Breast epithelium (tissue), 4 donors: ENCODE measurements around the gene STARD10. TPM values are rescaled to one million over a fixed set of nuclear protein-coding genes. Genes with fewer than 3 reads are reported as not detected.

Experiments used
- DNase-seq, 2 donors: peaks; one replicate each; pipeline ENCODE4 v3.0.0-alpha.2; 2019; ENCODE audit warnings: low spot score in 2 of 2
- H3K27ac ChIP-seq, 2 donors: fragments of 200-600 bp; sonication (generic) in 1 of 2; one replicate each; pipeline ENCODE4 v1.5.1; 2016 to 2019; ENCODE audit warnings: mild to moderate bottlenecking in 1 of 2
- H3K27me3 ChIP-seq, 2 donors: fragments of 200-600 bp; sonication (generic) in 1 of 2; one replicate each; pipeline versions ENCODE4 v1.5.1 to v1.6.0; 2017 to 2019; ENCODE audit warnings: control low read depth in 1 of 2, mild to moderate bottlenecking in 1 of 2
- H3K36me3 ChIP-seq: fragments of 200-600 bp; one replicate; pipeline ENCODE4 v1.5.1; 2019
- H3K4me1 ChIP-seq, 2 donors: fragments of 200-600 bp; sonication (generic); one replicate each; pipeline ENCODE4 v1.5.1; 2016 to 2019; ENCODE audit warnings: control low read depth in 1 of 2
- H3K4me3 ChIP-seq, 3 donors: fragments of 200-600 bp; sonication (generic); 1 replicate in 2 of 3; 2 replicates in 1 of 3; pipeline ENCODE4 v1.5.1; 2016 to 2019; ENCODE audit warnings: mild to moderate bottlenecking in 3 of 3, moderate library complexity in 2 of 3
- H3K9me3 ChIP-seq, 2 donors: fragments of 200-600 bp; sonication (generic) in 1 of 2; one replicate each; pipeline ENCODE4 v1.5.1; 2016 to 2019; ENCODE audit warnings: control low read depth in 1 of 2
- POLR2A ChIP-seq: fragments of 450-650 bp; IDR thresholded peaks from one replicate; pipeline ENCODE4 v1.6.1; 2016; ENCODE audit warnings: antibody characterized with exemption, mild to moderate bottlenecking, moderate library complexity
- POLR2AphosphoS5 ChIP-seq, 3 donors: sonication (generic); formaldehyde crosslinking; IDR thresholded peaks; one replicate each; pipeline ENCODE4 v1.6.1; 2017; ENCODE audit warnings: antibody characterized with exemption in 3 of 3
- intact Hi-C: fragments of 100-400 bp; cut with DNase I; formaldehyde crosslinking; loops from one replicate; pipeline ENCODE4 v1.15.1; 2023; ENCODE audit warnings: low total_unique reads
- total RNA-seq, 3 donors: library from RNA; depleted of rRNA; stranded (reverse); fragments of >200 nt; gene quantifications; one replicate each; pipeline ENCODE4 v1.1.0, GENCODE V29; 2016
- TF ChIP-seq, protein P1 (sequence below), 3 donors: fragments of 450-650 bp; IDR thresholded peaks; one replicate each; pipeline ENCODE4 v1.5.1; 2016 to 2017; ENCODE audit warnings: antibody characterized with exemption in 3 of 3, mild to moderate bottlenecking in 3 of 3, moderate library complexity in 3 of 3

The STARD10 gene
- total RNA-seq, 3 donors from 2014 or later: 20.6 to 117 (median 93.7) TPM

DNA sequence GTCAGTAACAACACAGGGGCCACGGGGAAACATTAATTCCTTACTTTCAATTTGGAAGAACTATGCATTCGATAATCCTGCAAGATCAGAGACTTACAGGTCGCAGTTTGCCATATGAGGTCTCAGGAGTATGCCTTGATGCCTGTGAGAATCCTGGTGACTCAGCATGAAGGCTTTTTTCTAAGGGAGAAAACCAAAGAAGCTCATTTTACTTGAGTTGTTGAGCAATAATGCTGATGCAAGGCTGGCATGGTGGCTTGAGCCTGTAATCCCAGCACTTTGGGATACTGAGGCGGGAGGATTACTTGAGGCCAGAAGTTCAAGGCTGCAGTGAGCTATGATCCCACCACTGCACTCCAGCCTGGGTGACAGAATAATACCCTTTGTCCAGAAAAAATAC lies 46.9 kb upstream of the STARD10 start:
- no peaks in the 10 kb centered on the region for H3K9me3 ChIP-seq
- intact Hi-C loops: no loop called here
- no peaks in the 10 kb centered on the region for H3K27me3 ChIP-seq
- no peaks in the 10 kb centered on the region for H3K36me3 ChIP-seq
- no peaks in the 10 kb centered on the region for H3K4me1 ChIP-seq
- no peak overlapping the region for H3K27ac ChIP-seq
- no peak for DNase-seq
- TF ChIP-seq POLR2AphosphoS5 (IDR thresholded peaks at IDR 0.05): no peak
- TF ChIP-seq, protein P1, sequence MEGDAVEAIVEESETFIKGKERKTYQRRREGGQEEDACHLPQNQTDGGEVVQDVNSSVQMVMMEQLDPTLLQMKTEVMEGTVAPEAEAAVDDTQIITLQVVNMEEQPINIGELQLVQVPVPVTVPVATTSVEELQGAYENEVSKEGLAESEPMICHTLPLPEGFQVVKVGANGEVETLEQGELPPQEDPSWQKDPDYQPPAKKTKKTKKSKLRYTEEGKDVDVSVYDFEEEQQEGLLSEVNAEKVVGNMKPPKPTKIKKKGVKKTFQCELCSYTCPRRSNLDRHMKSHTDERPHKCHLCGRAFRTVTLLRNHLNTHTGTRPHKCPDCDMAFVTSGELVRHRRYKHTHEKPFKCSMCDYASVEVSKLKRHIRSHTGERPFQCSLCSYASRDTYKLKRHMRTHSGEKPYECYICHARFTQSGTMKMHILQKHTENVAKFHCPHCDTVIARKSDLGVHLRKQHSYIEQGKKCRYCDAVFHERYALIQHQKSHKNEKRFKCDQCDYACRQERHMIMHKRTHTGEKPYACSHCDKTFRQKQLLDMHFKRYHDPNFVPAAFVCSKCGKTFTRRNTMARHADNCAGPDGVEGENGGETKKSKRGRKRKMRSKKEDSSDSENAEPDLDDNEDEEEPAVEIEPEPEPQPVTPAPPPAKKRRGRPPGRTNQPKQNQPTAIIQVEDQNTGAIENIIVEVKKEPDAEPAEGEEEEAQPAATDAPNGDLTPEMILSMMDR (IDR thresholded peaks at IDR 0.05): no peak
- TF ChIP-seq POLR2A: no peak
- H3K4me3 ChIP-seq: no peak overlapping the region

DNA sequence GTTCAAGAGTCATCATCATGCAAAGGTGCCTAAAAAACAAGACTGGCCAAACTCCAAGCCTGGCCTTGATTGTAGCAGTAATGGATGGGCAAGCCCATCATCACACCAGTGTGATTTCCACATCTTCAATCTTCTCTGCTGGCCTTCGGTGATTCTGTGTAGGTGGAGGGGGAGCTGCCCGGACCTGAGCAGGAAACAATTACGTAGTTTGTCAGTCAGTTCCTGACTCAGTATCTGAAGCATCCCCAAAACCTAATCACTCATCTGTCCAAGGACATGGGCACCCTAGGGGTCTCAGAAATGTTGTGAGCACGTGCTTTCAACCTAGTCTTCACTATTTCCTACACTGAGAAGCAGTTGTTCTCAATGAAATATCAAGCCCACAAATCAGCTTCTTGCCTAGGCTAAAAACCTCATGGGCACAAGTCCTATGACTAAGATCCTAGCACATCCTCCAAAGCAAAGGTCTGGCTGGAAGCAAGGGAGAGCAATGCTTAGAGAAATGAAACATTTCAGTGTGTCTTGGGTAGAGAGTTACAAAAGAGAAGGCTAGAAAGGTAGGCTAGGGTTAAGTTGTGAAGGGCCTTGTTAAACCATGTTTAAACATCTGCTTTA lies 45.0 kb upstream of the STARD10 start:
- H3K36me3 ChIP-seq: no peaks in the 10 kb centered on the region
- H3K27me3 ChIP-seq: no peaks in the 10 kb centered on the region
- DNase-seq: no peak
- H3K4me1 ChIP-seq: no peaks in the 10 kb centered on the region
- intact Hi-C loops: no loop called here
- H3K27ac ChIP-seq: peak overlapping the region in 1 of 2 donors; percentile 54
- H3K4me3 ChIP-seq: no peak overlapping the region
- TF ChIP-seq POLR2A (no peak), POLR2AphosphoS5 (IDR thresholded peaks at IDR 0.05) (no peak)
- TF ChIP-seq, protein P1 (IDR thresholded peaks at IDR 0.05): no peak
- H3K9me3 ChIP-seq: no peaks in the 10 kb centered on the region

DNA sequence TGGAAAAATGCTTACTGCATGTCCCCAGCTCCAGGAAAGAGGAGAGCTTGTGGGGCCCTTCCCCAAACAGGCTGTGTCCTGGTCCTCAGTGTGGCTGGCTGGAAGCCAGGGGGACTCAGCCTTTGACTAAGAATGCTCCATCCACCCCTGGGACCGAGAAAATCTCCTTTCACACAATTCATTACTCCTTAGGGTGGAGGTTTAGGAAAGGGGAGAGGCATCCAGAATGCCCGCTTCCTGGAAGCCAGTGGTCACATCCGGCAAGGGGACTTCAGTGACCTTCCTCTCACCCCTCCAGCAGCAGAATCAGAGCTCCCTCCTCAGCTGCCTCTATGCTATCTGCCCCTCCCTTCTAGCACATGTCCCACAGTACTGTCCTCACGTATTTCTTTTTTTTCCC lies 42.3 kb upstream of the STARD10 start:
- DNase-seq: no peak
- intact Hi-C loops: no loop called here

DNA sequence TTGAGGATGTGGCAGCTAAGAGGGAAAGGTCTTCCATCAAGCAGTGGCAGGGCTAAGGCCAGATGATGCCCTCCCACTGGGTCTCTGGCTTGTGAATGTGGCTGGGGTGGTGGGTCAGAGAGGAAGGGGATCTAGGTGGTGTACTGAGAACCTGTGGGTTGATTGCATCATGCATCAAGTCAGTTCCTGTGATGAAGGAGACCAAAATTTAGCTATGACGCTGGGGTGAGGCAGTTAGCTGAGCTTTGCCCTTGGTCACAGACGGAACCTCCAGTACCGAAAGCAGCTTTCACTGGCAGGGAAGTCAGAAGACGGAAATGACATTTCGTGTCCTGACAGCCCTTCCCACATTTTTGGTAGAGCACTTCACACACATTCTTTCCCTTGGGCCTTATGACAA lies 41.1 kb upstream of the STARD10 start:
- Histone ChIP-seq H3K9me3 (no peaks in the 10 kb centered on the region), H3K4me1 (peaks cover 0 to 4% of the 10 kb centered on the region in 2 donors), H3K36me3 (no peaks in the 10 kb centered on the region), H3K27ac (peak overlapping the region in 1 of 2 donors; percentile 81), H3K27me3 (no peaks in the 10 kb centered on the region), H3K4me3 (no peak overlapping the region)
- DNase-seq: no peak
- TF ChIP-seq POLR2A (no peak), POLR2AphosphoS5 (IDR thresholded peaks at IDR 0.05) (peak in 1 of 3 donors; percentile 17)
- TF ChIP-seq, protein P1 (IDR thresholded peaks at IDR 0.05): no peak
- intact Hi-C loops: no loop called here

More for the DNA sequence above, 42.3 kb upstream of the STARD10 start:
- no peak overlapping the region for H3K4me3 ChIP-seq
- H3K36me3 ChIP-seq: no peaks in the 10 kb centered on the region
- TF ChIP-seq POLR2AphosphoS5 (IDR thresholded peaks at IDR 0.05): peak in 1 of 3 donors; percentile 29
- TF ChIP-seq POLR2A: no peak
- no peaks in the 10 kb centered on the region for H3K27me3 ChIP-seq
- H3K27ac ChIP-seq: peak overlapping the region in 1 of 2 donors; percentile 81
- peaks cover 0 to 4% of the 10 kb centered on the region in 2 donors for H3K4me1 ChIP-seq
- H3K9me3 ChIP-seq: no peaks in the 10 kb centered on the region

DNA sequence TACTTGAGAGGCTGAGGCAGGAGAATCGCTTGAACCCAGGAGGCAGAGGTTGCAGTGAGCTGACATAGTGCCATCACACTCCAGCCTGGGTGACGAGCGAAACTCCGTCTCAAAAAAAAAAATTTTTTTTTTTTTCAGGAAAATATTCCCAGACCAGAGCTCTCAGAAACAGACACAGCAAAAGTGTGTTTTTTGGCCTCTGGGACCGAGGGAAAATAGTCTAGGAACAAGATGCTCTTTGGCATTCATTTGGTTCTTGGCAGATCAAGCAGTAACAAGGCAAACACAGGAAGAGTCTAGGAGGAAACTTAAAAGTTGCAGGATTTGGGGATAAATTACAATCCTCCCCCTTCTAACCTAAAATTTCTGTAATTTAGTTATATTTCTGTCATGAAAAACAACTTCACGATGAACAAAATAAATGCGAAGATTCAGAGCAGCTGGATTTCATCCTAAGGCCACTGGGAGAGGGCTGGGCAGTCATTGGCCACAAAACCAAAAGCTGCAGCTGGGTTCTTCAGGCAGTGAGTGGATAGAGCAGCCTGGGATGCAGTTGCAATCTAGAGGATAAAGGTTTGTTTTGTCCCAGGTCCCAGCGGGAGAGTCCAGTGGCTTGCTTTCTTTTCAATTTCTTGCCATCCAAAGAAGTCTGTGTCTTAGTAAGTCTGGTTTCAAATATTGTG lies 40.1 kb upstream of the STARD10 start:
- no peaks in the 10 kb centered on the region for H3K27me3 ChIP-seq
- peaks cover 0 to 4% of the 10 kb centered on the region in 2 donors for H3K4me1 ChIP-seq
- no peak overlapping the region for H3K4me3 ChIP-seq
- TF ChIP-seq, protein P1 (IDR thresholded peaks at IDR 0.05): no peak
- intact Hi-C loops: no loop called here
- peak overlapping the region in 1 of 2 donors; percentile 81 for H3K27ac ChIP-seq
- H3K9me3 ChIP-seq: no peaks in the 10 kb centered on the region
- H3K36me3 ChIP-seq: no peaks in the 10 kb centered on the region
- DNase-seq: no peak
